ENCODE measurements around the gene EPHB1.

DNA sequence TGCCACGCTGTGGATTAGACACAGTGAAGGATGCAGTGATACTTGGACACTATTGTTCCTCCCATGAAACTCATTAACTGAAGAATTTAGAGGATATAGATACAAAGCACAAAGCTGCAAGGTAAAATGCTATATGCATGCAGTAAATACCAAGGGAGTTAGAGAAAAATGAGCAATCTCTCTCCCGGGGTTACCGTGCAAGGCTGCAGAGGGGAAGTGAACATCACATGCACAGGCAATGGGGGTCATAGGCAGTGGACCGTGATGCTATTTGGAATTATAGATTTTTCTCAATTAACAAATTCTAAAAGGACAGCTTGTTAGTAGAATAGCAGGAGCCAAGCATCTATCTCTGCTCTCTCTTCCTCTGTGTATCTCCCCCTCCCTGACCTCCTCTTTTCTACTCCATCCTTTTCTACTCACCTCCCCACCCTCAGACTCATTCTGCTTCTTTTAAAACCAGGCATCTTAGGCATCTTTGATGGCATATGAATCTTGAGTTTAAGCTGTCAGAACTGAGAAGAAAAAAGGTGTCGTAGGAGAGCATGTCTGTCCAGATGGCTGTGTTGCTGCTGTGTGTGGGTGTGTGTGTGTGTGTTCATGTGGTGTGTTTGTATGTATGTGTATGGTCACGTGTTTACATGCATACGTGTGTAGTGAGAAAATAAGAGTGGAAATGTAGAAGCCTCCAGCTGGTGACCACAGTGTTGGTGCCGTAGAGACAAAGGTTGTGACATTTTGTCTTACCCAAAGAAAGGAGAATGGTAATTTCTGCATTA lies 339.0 kb downstream of the EPHB1 start:
- TF ChIP-seq EZH2 (IDR thresholded peaks at IDR 0.05; ENCODE audit: borderline replicate concordance, insufficient read depth, low read length, poor library complexity, severe bottlenecking) (no peak), EP300 (conservative IDR thresholded peaks at IDR 0.05; ENCODE audit: poor library complexity, severe bottlenecking) (no peak), POLR2AphosphoS5 (IDR thresholded peaks at IDR 0.05) (no peak)
- TF ChIP-seq, protein P1, sequence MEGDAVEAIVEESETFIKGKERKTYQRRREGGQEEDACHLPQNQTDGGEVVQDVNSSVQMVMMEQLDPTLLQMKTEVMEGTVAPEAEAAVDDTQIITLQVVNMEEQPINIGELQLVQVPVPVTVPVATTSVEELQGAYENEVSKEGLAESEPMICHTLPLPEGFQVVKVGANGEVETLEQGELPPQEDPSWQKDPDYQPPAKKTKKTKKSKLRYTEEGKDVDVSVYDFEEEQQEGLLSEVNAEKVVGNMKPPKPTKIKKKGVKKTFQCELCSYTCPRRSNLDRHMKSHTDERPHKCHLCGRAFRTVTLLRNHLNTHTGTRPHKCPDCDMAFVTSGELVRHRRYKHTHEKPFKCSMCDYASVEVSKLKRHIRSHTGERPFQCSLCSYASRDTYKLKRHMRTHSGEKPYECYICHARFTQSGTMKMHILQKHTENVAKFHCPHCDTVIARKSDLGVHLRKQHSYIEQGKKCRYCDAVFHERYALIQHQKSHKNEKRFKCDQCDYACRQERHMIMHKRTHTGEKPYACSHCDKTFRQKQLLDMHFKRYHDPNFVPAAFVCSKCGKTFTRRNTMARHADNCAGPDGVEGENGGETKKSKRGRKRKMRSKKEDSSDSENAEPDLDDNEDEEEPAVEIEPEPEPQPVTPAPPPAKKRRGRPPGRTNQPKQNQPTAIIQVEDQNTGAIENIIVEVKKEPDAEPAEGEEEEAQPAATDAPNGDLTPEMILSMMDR (IDR thresholded peaks at IDR 0.05; ENCODE audit: poor library complexity, severe bottlenecking) = no peak
